Upper lobe of right lung (tissue), 1 donor: Measurements from ENCODE around the gene SLC22A12. TPM values are rescaled to one million over a fixed set of nuclear protein-coding genes. Genes with fewer than 3 reads are reported as not detected.

Experiments used
- ATAC-seq: fragments of 200-7000 bp; cut with Tn5 transposase; one replicate; pipeline ENCODE4 v1.9.1; 2020; ENCODE audit warnings: mild to moderate bottlenecking, moderate library complexity
- DNase-seq: peaks from one replicate; pipeline ENCODE4 v3.0.0-alpha.2; 2020
- H3K27ac ChIP-seq: fragments of 200-600 bp; one replicate; pipeline ENCODE4 v1.8.0; 2022
- H3K27me3 ChIP-seq: fragments of 200-600 bp; one replicate; pipeline ENCODE4 v1.8.0; 2022; ENCODE audit warnings: mild to moderate bottlenecking
- H3K36me3 ChIP-seq: fragments of 200-600 bp; one replicate; pipeline ENCODE4 v1.8.0; 2022
- H3K4me1 ChIP-seq: fragments of 200-600 bp; one replicate; pipeline ENCODE4 v1.8.0; 2022
- H3K4me3 ChIP-seq: fragments of 200-600 bp; one replicate; pipeline ENCODE4 v1.8.0; 2022; ENCODE audit warnings: mild to moderate bottlenecking
- H3K9me3 ChIP-seq: fragments of 200-600 bp; one replicate; pipeline ENCODE4 v1.8.0; 2022
- CTCF ChIP-seq: fragments of 200-600 bp; IDR thresholded peaks from one replicate; pipeline ENCODE4 v1.8.0; 2022; ENCODE audit warnings: antibody characterized with exemption
- intact Hi-C: fragments of 100-400 bp; cut with DNase I; formaldehyde crosslinking; loops from one replicate; pipeline ENCODE4 v1.11.0; 2022
- total RNA-seq: library from RNA; stranded (reverse); fragmentation: NEBNext Ultra II Directional; extraction: Animal tissue kit (Norgen Biotek cat#: 25700); gene quantifications from one replicate; pipeline ENCODE4 v1.2.1, GENCODE V29; 2021
- donor health status: DM: no; HTN: yes; CAD: no; lungs with severe emphysema.

The SLC22A12 gene
- total RNA-seq, 1 donor from 2014 or later: not detected

GRCh38 chr11:64556721-64557250, 34.2 kb upstream of the SLC22A12 start:
- H3K4me1 ChIP-seq: peaks cover 9% of the 10 kb centered on the region
- DNase-seq: peak; percentile 38
- no peak for TF ChIP-seq CTCF
- no peak overlapping the region for H3K4me3 ChIP-seq
- H3K36me3 ChIP-seq: no peaks in the 10 kb centered on the region
- ATAC-seq: no peak
- H3K27ac ChIP-seq: no peak overlapping the region
- no peaks in the 10 kb centered on the region for H3K27me3 ChIP-seq
- no peaks in the 10 kb centered on the region for H3K9me3 ChIP-seq
- intact Hi-C loops: no loop called here

GRCh38 chr11:64558065-64558745, 32.8 kb upstream of the SLC22A12 start:
- no peaks in the 10 kb centered on the region for H3K36me3 ChIP-seq
- no peaks in the 10 kb centered on the region for H3K9me3 ChIP-seq
- intact Hi-C loops: no loop called here
- no peak overlapping the region for H3K27ac ChIP-seq
- no peak for ATAC-seq
- H3K4me1 ChIP-seq: peaks cover 9% of the 10 kb centered on the region
- H3K27me3 ChIP-seq: no peaks in the 10 kb centered on the region
- peak; percentile 40 for DNase-seq
- H3K4me3 ChIP-seq: no peak overlapping the region
- TF ChIP-seq CTCF: no peak

DNA sequence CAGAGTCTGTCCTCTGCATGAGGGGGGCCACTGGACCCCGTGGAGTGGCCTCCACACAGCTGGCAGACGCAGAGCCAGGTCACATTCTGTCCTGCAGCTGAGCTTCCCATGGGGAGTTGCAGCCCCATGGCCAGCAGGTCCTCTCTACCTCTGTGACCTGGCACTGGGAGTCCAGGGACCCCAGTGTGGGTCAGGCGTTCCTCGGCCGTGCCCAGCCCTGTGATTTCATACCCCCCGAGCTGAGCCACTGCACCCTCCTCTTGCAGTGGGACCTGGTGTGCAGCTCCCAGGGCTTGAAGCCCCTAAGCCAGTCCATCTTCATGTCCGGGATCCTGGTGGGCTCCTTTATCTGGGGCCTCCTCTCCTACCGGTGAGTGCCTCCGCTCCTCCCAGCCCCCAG, 32.2 kb upstream of the SLC22A12 start:
- Histone ChIP-seq H3K9me3 (no peaks in the 10 kb centered on the region), H3K4me1 (peaks cover 9% of the 10 kb centered on the region), H3K4me3 (no peak overlapping the region), H3K27me3 (no peaks in the 10 kb centered on the region), H3K36me3 (no peaks in the 10 kb centered on the region), H3K27ac (no peak overlapping the region)
- intact Hi-C loops: no loop called here
- DNase-seq (no peak), ATAC-seq (no peak)
- TF ChIP-seq CTCF: no peak

DNA sequence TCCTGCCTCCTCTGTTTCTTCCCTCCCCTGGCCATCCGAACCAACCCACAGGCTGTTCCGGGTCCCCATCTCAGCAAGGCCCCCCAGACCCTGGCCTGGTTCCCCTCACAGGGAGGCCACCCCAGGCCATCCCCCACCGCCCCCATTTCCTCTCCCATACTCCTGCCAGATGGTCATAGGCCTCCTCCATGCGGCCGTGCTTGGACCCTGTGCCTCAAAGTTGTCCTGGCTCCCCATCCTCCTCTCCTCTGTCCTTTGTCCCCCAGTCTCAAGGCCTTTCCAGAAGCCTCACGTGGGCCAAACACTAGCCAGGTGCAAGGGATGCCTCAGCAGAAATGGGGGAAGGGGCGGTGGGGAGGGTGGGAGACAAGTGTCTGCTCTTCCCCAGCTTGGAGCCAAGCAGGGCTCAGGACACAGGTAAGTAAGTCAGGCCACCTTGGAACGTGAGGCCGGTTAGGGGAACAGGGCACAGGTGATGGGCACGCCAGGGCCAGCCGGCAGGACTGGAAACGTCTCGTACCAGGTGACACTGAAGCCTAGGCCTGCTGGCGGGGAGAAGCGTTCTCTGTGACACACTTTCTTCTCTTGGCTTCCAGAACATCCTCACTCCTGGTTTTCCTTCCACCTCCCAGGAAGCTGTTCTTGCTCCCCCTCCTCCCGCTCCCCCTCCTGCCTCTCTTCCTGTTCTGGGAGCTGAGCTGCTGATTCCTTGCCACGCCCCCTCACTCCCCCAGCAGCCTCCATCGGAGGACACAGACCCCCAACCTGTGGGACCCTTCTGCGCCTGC, 31.5 kb upstream of the SLC22A12 start:
- TF ChIP-seq CTCF: no peak
- DNase-seq (peak; percentile 51), ATAC-seq (no peak)
- Histone ChIP-seq H3K9me3 (no peaks in the 10 kb centered on the region), H3K4me3 (no peak overlapping the region), H3K4me1 (peaks cover 3% of the 10 kb centered on the region), H3K27me3 (no peaks in the 10 kb centered on the region), H3K27ac (no peak overlapping the region), H3K36me3 (no peaks in the 10 kb centered on the region)
- intact Hi-C loops: no loop called here

DNA sequence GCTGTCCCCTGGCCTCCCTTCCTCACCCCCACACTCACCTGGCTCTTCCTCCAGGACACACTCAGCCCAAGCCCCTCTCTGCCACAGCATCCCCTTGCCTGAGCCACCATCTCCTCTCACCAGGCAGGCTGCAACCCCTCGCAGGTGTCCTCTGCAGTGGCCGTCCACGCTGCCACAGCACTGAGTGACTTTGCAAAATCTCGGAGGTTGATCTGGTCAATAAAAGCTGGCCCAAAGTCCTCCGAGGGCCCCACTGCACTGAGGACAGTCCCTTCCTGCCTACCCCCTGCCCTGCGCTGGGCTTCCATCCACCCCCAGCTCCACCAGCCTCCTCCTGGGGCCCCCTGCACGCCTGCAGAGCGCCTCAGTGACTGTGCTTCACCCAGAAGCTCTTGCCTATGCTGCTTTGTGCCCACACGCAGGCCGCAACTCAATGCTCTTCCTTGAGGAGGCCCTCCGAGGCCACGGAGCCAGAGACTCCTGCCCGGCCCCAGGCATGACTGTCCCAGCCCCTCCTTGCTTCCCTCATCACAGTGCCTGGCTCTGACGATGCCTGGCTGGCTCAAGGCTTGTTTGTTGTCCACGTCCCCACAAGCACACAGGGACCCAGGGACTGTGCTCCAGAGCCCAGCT, 30.8 kb upstream of the SLC22A12 start:
- Histone ChIP-seq H3K36me3 (no peaks in the 10 kb centered on the region), H3K27ac (no peak overlapping the region), H3K4me3 (no peak overlapping the region), H3K9me3 (no peaks in the 10 kb centered on the region), H3K4me1 (no peaks in the 10 kb centered on the region), H3K27me3 (no peaks in the 10 kb centered on the region)
- TF ChIP-seq CTCF: no peak
- DNase-seq (peak; percentile 45), ATAC-seq (no peak)
- intact Hi-C loops: no loop called here
